ENCODE measurements around the gene ANXA10.

ANXA10 gene

DNA sequence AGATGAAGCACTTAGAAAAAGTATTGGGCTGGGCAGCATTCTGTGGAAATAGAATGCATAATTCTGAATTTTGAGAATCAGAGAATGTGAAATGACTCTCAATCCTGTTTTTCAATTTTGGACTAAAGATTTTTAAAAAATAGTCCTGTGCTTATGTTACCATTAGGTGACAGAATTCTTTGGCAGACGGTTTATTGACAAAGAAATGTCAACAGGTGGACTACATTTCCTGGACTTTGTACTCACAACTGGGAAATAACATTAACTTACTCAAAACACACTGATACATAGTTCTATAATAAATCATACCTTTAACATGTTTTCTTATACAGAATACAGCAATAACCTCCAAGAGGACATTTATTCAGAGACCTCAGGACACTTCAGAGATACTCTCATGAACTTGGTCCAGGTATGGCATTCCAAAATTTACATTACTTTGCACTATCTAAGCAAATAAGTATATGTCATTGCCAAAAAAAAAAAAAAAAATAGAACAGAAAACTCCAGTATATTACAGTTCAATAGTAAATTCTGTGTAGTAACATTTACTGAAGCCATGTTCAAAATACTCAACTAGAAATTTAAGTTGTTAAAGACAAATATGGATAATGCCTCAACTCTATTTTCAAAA, 72.7 kb downstream of the ANXA10 start:
- FAIRE-seq (no peak), DNase-seq (ENCODE audit: insufficient read length, low spot score) (no peak)
- TF ChIP-seq PAX5 (IDR thresholded peaks at IDR 0.05; ENCODE audit: insufficient read depth, low read length, severe bottlenecking): no peak

DNA sequence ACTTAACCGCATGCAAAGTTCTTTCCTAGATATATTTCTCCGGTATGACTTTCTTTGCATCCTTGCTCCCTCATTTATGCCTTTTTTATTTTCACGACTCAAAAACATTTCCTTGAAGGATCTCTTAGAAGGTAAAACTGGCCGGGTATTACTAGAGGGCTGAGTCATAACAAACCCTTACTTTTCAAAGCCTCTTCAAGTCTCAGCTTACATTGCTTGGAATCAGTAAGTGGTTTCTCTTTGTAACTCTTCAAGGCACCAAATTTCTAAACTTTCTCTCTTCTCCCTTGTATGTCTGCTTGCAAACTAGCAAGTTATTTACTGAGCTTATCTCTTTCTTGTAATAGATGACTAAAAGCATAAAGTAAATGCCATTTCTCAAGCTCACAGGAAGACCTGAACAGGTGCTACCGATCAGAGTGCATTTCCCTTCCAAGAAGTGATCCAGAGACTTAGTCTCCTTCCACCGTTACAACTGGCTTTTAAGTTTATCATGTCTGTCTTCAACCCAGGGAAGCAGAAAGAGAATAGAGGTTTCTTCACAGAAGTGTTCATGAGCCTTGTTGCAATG, 75.5 kb downstream of the ANXA10 start:
- FAIRE-seq: no peak
- no peak for DNase-seq (ENCODE audit: insufficient read length, low spot score)
- TF ChIP-seq POLR2AphosphoS5 (IDR thresholded peaks at IDR 0.05; ENCODE audit: low read depth, low read length): no peak
- TF ChIP-seq TAF1 (IDR thresholded peaks at IDR 0.05; ENCODE audit: low read depth, low read length): no peak
- TF ChIP-seq POLR2A (IDR thresholded peaks at IDR 0.05; ENCODE audit: low read depth, low read length): no peak
- TF ChIP-seq POU2F2 (IDR thresholded peaks at IDR 0.05; ENCODE audit: low read depth, low read length): no peak
- no peak for TF ChIP-seq SPI1 (IDR thresholded peaks at IDR 0.05; ENCODE audit: low read depth, low read length)
- no peak for TF ChIP-seq PAX5 (IDR thresholded peaks at IDR 0.05; ENCODE audit: insufficient read depth, low read length, severe bottlenecking)

DNA sequence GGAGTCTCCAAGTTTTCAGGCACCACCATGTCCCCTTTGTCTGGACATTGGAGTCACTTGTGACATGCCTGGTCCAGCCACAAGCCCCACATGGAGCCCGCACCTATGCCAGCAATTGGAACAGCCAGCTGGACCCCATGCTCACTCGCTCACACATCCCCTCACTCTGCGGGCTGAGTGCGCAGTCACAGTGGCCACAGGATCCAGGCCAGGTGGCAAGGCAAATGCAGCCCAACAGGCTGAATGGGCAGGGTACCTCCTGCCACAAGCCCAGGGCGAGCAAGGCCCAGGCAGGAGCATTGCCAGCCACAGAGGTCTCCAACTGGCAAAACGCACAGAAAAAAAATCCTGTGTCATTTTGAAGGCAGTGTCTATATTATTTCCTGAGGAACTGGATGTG, 82.0 kb downstream of the ANXA10 start:
- FAIRE-seq (no peak), DNase-seq (ENCODE audit: insufficient read length, low spot score) (no peak)
- TF ChIP-seq POU2F2 (IDR thresholded peaks at IDR 0.05; ENCODE audit: low read depth, low read length) (no peak), POLR2A (IDR thresholded peaks at IDR 0.05; ENCODE audit: low read depth, low read length) (no peak), POLR2AphosphoS5 (IDR thresholded peaks at IDR 0.05; ENCODE audit: low read depth, low read length) (no peak), PAX5 (IDR thresholded peaks at IDR 0.05; ENCODE audit: insufficient read depth, low read length, severe bottlenecking) (no peak), TAF1 (IDR thresholded peaks at IDR 0.05; ENCODE audit: low read depth, low read length) (no peak), SPI1 (IDR thresholded peaks at IDR 0.05; ENCODE audit: low read depth, low read length) (no peak)

DNA sequence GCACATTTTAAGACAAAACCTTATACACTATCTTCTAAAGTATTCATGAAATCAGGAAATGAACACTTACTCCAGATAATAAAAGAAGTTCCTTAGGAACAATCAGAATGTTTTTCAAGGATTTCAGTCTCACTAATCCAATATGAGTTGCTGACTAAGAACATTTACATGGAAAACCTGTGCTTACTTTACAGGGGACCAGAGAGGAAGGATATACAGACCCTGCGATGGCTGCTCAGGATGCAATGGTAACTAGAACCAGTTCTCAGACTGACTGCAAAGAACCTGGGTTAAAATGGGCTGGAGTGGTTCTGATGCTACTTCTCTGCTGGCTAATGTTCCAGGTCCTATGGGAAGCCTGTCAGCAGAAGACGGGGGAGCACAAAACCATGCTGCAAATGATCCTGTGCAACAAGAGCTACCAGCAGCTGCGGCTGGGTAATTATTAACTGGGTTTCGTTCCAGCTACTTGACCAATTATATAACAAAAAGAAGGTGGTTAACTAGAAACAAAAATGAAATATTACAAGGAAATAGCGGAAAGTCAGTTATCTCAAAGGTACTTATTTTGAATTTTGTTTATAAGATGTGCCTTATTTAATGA, 85.3 kb downstream of the ANXA10 start:
- DNase-seq (ENCODE audit: insufficient read length, low spot score): no peak
- no peak for FAIRE-seq
- no peak for TF ChIP-seq SPI1 (IDR thresholded peaks at IDR 0.05; ENCODE audit: low read depth, low read length)
- no peak for TF ChIP-seq POLR2A (IDR thresholded peaks at IDR 0.05; ENCODE audit: low read depth, low read length)
- no peak for TF ChIP-seq POU2F2 (IDR thresholded peaks at IDR 0.05; ENCODE audit: low read depth, low read length)
- TF ChIP-seq POLR2AphosphoS5 (IDR thresholded peaks at IDR 0.05; ENCODE audit: low read depth, low read length): no peak
- TF ChIP-seq TAF1 (IDR thresholded peaks at IDR 0.05; ENCODE audit: low read depth, low read length): no peak
- no peak for TF ChIP-seq PAX5 (IDR thresholded peaks at IDR 0.05; ENCODE audit: insufficient read depth, low read length, severe bottlenecking)

DNA sequence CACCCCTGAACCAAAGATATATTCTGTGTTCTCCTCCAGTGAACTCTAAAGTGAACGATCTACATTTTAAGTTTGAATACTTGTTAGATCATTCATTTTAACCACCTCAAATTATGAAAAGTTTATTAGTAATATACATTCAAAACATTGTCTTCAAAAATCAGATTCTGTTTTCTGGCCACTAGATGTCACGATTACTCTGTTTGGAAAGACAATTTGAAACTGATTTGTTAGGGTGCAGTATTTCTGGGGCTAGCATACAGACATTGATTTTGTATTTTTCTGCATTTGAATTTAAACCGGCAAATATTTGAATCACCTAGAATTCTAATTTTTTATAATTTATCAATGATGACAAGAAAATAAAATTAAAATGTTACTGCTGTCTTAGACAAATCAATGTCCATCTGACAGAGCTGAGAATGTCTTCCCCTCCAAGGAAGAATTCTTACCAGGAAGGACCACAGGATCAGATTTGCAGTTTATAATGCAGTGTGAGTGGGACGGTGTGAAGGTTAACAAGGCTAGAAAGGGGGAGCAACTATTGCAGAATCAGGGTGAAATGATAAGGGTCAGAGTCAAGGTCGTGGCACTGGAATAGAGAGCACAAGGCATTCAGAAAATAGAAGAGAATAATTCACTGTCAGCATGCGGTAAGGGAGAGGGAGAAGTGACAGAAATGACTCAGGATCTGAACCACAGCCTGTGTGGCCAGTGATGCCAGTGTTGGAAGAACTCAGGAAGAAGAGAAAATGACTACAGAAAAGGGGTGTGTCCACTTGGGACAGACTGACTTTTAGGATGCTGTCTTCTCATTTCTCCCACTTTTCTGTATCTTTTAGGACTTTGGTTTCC, 91.6 kb downstream of the ANXA10 start:
- no peak for TF ChIP-seq POLR2AphosphoS5 (IDR thresholded peaks at IDR 0.05; ENCODE audit: low read depth, low read length)
- no peak for TF ChIP-seq TAF1 (IDR thresholded peaks at IDR 0.05; ENCODE audit: low read depth, low read length)
- TF ChIP-seq SPI1 (IDR thresholded peaks at IDR 0.05; ENCODE audit: low read depth, low read length): no peak
- TF ChIP-seq PAX5 (IDR thresholded peaks at IDR 0.05; ENCODE audit: insufficient read depth, low read length, severe bottlenecking): no peak
- TF ChIP-seq POU2F2 (IDR thresholded peaks at IDR 0.05; ENCODE audit: low read depth, low read length): no peak
- no peak for TF ChIP-seq POLR2A (IDR thresholded peaks at IDR 0.05; ENCODE audit: low read depth, low read length)

DNA sequence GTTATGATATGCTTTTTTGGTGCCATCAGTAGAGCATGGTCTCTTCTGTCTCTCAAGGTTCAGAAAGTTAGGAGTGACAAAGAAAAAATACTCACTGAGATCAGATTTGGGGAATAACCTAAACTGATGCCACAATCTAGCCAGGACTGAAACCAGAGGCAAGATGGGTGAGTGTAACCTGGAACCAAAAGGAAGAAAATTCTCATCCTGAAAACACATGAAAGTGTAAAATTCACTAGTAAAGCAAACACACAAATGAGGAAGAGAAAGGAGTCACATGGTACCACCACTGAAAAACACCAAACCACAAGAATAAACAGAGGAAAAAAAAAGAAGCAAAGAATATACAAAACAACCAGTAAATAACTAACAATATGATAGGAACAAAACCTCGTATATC, 96.4 kb downstream of the ANXA10 start:
- DNase-seq (ENCODE audit: insufficient read length, low spot score) (no peak), FAIRE-seq (no peak)
- TF ChIP-seq SPI1 (IDR thresholded peaks at IDR 0.05; ENCODE audit: low read depth, low read length) (peak; percentile 71), POLR2AphosphoS5 (IDR thresholded peaks at IDR 0.05; ENCODE audit: low read depth, low read length) (no peak)

More for the DNA sequence above, 91.6 kb downstream of the ANXA10 start:
- DNase-seq (ENCODE audit: insufficient read length, low spot score) (no peak), FAIRE-seq (peak; percentile 33)

DNA sequence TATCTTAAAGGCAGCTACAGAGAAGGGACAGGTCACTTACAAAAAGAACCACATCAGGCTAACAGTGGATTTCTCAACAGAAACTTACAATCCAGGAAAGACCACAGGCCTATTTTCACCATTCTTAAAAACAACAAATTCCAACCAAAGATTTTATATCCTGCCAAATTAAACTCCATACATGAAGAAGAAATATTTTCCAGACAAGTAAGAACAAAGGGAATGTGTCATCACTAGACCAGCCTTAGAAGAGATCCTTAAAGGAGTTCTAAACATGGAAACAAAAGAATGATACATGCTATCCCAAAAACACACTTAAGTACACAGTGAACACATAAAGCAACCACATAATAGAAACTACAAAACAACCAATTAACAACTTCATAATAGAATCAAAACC, 105.6 kb downstream of the ANXA10 start:
- TF ChIP-seq TAF1 (IDR thresholded peaks at IDR 0.05; ENCODE audit: low read depth, low read length) (no peak), POLR2AphosphoS5 (IDR thresholded peaks at IDR 0.05; ENCODE audit: low read depth, low read length) (no peak), SPI1 (IDR thresholded peaks at IDR 0.05; ENCODE audit: low read depth, low read length) (no peak), PAX5 (IDR thresholded peaks at IDR 0.05; ENCODE audit: insufficient read depth, low read length, severe bottlenecking) (no peak), POU2F2 (IDR thresholded peaks at IDR 0.05; ENCODE audit: low read depth, low read length) (no peak), POLR2A (IDR thresholded peaks at IDR 0.05; ENCODE audit: low read depth, low read length) (no peak)
- FAIRE-seq (no peak), DNase-seq (ENCODE audit: insufficient read length, low spot score) (no peak)

DNA sequence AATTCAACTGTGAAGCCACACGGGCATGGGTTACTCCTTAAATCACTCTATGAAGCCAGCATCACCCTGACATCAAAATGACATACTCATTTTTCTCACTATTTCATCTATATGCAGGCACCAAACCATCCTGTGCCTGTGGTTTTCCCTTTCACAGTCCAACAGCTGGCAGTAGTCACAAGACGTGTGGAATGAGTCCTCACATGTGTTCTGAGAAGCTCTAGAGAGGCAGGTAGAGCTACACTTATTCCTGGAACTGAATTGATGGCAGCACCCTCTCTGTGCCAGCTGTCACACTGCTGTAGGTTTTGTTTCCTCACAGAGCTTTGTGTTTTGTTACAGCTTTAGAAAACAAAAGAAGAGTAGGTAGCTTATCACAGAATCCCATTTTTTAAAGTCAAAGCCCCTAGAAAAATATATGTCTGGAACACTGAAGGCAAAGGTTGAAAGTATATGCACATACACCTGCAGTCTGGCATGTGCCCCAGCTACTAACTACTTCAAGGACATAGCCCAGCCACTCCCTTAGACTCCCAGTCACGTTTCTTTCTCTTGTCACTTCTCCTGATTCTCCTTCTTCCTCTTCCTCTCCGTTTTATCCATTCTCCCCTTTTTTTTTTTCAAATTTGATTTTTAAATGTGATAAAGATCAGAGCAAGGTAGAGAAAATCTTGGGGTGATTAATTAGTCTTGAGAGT, 107.1 kb downstream of the ANXA10 start:
- TF ChIP-seq TAF1 (IDR thresholded peaks at IDR 0.05; ENCODE audit: low read depth, low read length): no peak
- TF ChIP-seq POLR2AphosphoS5 (IDR thresholded peaks at IDR 0.05; ENCODE audit: low read depth, low read length): no peak
- no peak for FAIRE-seq

DNA sequence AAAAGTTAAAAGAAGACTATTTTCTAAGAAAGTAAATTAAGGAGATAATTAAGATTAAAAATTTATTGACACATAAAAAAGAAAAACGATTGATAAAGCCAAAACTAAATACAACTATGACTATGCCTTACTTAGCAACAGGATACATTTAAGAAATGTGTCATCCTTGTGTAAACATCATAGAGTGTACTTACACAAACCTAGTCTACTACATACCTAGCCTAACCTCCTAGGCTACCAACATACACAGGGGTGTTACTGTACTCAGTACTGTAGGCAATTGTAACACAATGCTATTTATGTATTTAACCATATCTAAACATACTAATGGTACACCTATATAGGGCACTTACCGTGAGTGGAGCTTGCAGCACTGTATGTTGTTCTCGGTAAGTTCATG, 108.3 kb downstream of the ANXA10 start:
- TF ChIP-seq POU2F2 (IDR thresholded peaks at IDR 0.05; ENCODE audit: low read depth, low read length): no peak
- TF ChIP-seq SPI1 (IDR thresholded peaks at IDR 0.05; ENCODE audit: low read depth, low read length): no peak
- FAIRE-seq: no peak
- DNase-seq (ENCODE audit: insufficient read length, low spot score): no peak

More for the DNA sequence above, 107.1 kb downstream of the ANXA10 start:
- DNase-seq (ENCODE audit: insufficient read length, low spot score): no peak
